CD14-positive monocyte (primary cell): Measurements from ENCODE around the gene PLEKHM3. TPM values are rescaled to one million over a fixed set of nuclear protein-coding genes. Genes with fewer than 3 reads are reported as not detected.

Experiments
- DNase-seq, 3 donors: peaks; one replicate each; pipeline ENCODE4 v3.0.0-alpha.2; 2011 to 2022
- H2AFZ ChIP-seq: 2 replicates; pipeline ENCODE4 v1.6.0; 2012; ENCODE audit warnings: mild to moderate bottlenecking, low read depth, low read length, inconsistent platforms; ENCODE audit not compliant: insufficient read depth, poor library complexity, severe bottlenecking
- H3K27ac ChIP-seq, 2 donors: 1 replicate in 1 of 2; 2 replicates in 1 of 2; pipeline ENCODE4 v1.5.1; 2012 to 2013; ENCODE audit warnings: low read length in 2 of 2, control low read depth in 1 of 2, inconsistent platforms in 1 of 2, low read depth in 1 of 2, mild to moderate bottlenecking in 1 of 2
- H3K27me3 ChIP-seq, 2 donors: one replicate each; pipeline versions ENCODE4 v1.6.0 to v1.6.1; 2011 to 2013; ENCODE audit warnings: low read length in 2 of 2; ENCODE audit not compliant: control insufficient read depth in 2 of 2, insufficient read depth in 2 of 2
- H3K36me3 ChIP-seq, 2 donors: replicated peaks in 1 of 2; 1 replicate in 1 of 2; 2 replicates in 1 of 2; pipeline versions ENCODE4 v1.5.1 to v1.6.1; 2012 to 2013; ENCODE audit warnings: low read length in 2 of 2, control low read depth in 1 of 2, inconsistent platforms in 1 of 2, mild to moderate bottlenecking in 1 of 2; ENCODE audit not compliant: insufficient read depth in 2 of 2, control insufficient read depth in 1 of 2
- H3K4me1 ChIP-seq, 2 donors: 1 replicate in 1 of 2; 2 replicates in 1 of 2; pipeline versions ENCODE4 v1.5.1 to v1.6.1; 2012 to 2013; ENCODE audit warnings: low read length in 2 of 2, control low read depth in 1 of 2, inconsistent platforms in 1 of 2, mild to moderate bottlenecking in 1 of 2, moderate library complexity in 1 of 2; ENCODE audit not compliant: insufficient read depth in 2 of 2, control insufficient read depth in 1 of 2
- H3K4me2 ChIP-seq: replicated peaks from 2 replicates; pipeline ENCODE3; 2012; ENCODE audit warnings: low read length, moderate library complexity, mild to moderate bottlenecking; ENCODE audit not compliant: poor library complexity, severe bottlenecking; ENCODE audit errors: extremely low read depth
- H3K4me3 ChIP-seq, 3 experiments: fragments of 200-600 bp in 1 of 3; sonication (generic) in 1 of 3; replicated peaks in 1 of 3; 1 replicate in 2 of 3; 2 replicates in 1 of 3; pipeline ENCODE4 v1.5.1; 2011 to 2013; ENCODE audit warnings: low read length in 3 of 3, mild to moderate bottlenecking in 3 of 3, control low read depth in 2 of 3, low read depth in 2 of 3, inconsistent platforms in 1 of 3, moderate library complexity in 1 of 3
- H3K79me2 ChIP-seq: 2 replicates; pipeline ENCODE4 v1.6.0; 2012; ENCODE audit warnings: mild to moderate bottlenecking, control low read depth, inconsistent platforms, low read length, moderate library complexity; ENCODE audit not compliant: insufficient read depth
- H3K9ac ChIP-seq: 2 replicates; pipeline ENCODE4 v1.6.0; 2017; ENCODE audit warnings: low read length, mild to moderate bottlenecking; ENCODE audit not compliant: insufficient read depth, poor library complexity, severe bottlenecking
- H3K9me3 ChIP-seq, 2 donors: replicated peaks in 1 of 2; 1 replicate in 1 of 2; 2 replicates in 1 of 2; pipeline versions ENCODE4 v1.5.1 to v1.6.1; 2012 to 2013; ENCODE audit warnings: low read length in 2 of 2, control low read depth in 1 of 2; ENCODE audit not compliant: control insufficient read depth in 1 of 2, insufficient read depth in 1 of 2
- H4K20me1 ChIP-seq: 2 replicates; pipeline ENCODE4 v1.6.0; 2012; ENCODE audit warnings: mild to moderate bottlenecking, low read length, control low read depth, moderate library complexity; ENCODE audit not compliant: insufficient read depth
- H3K27ac Mint-ChIP-seq, 7 donors: one replicate each; pipeline ENCODE4 v1.8.0; 2020; ENCODE audit warnings: mild to moderate bottlenecking in 7 of 7, mixed read lengths in 7 of 7, moderate library complexity in 6 of 7, inconsistent platforms in 2 of 7
- H3K27me3 Mint-ChIP-seq, 3 donors: one replicate each; pipeline ENCODE4 v1.8.0; 2021 to 2022; ENCODE audit warnings: low read depth in 3 of 3, mild to moderate bottlenecking in 3 of 3, mixed read lengths in 3 of 3, moderate library complexity in 3 of 3, inconsistent platforms in 1 of 3
- H3K36me3 Mint-ChIP-seq, 2 donors: one replicate each; pipeline ENCODE4 v1.8.0; 2020; ENCODE audit warnings: mixed read lengths in 2 of 2, inconsistent platforms in 1 of 2, mild to moderate bottlenecking in 1 of 2
- H3K4me1 Mint-ChIP-seq: one replicate; pipeline ENCODE4 v1.8.0; 2020; ENCODE audit warnings: mild to moderate bottlenecking, mixed read lengths
- H3K4me3 Mint-ChIP-seq, 2 donors: one replicate each; pipeline ENCODE4 v1.8.0; 2020; ENCODE audit warnings: mild to moderate bottlenecking in 2 of 2, mixed read lengths in 2 of 2, moderate library complexity in 1 of 2
- H3K9me3 Mint-ChIP-seq, 7 donors: one replicate each; pipeline ENCODE4 v1.8.0; 2020 to 2022; ENCODE audit warnings: mixed read lengths in 7 of 7, mild to moderate bottlenecking in 6 of 7, moderate library complexity in 6 of 7, inconsistent platforms in 2 of 7
- CTCF ChIP-seq: fragments of 200-600 bp; IDR thresholded peaks from one replicate; pipeline ENCODE4 v1.8.0; 2022; ENCODE audit warnings: antibody characterized with exemption, mild to moderate bottlenecking
- WGBS: methylation state at CpG from one replicate; pipeline ENCODE4 v1.1.5; 2013; ENCODE audit warnings: missing lambda C conversion rate; ENCODE audit not compliant: insufficient coverage; 5-methylcytosine and 5-hydroxymethylcytosine counted together
- intact Hi-C, 2 donors: fragments of 100-400 bp; cut with micrococcal nuclease; formaldehyde crosslinking; loops; one replicate each; pipeline versions ENCODE4 v1.15.0 to v1.15.1; 2023
- polyA plus RNA-seq, 3 donors: library from polyadenylated mRNA; depleted of rRNA in 1 of 3; unstranded in 2 of 3; stranded (reverse) in 1 of 3; fragments of 300-500 nt in 2 of 3; fragments of >200 nt in 1 of 3; fragmentation: Illumina TruSeq in 2 of 3; gene quantifications; 1 replicate in 2 of 3; 2 replicates in 1 of 3; pipeline ENCODE4 v1.2.3, GENCODE V29; 2012 to 2021

Gene PLEKHM3
- polyA plus RNA-seq, 3 donors, result 3.0 to 8.0 (median 3.0) TPM

GRCh38 chr2:207891086-207891844 is 134.1 kb downstream of the PLEKHM3 start:
- Histone ChIP-seq H3K27ac (no peak overlapping the region), H3K4me3 (no peak overlapping the region), H3K4me2 (no peak overlapping the region), H3K9ac (no peak overlapping the region), H2AFZ (no peak overlapping the region), H3K36me3 (no peaks in the 10 kb centered on the region), H3K79me2 (no peaks in the 10 kb centered on the region), H3K4me1 (no peaks in the 10 kb centered on the region), H4K20me1 (no peaks in the 10 kb centered on the region), H3K27me3 (no peaks in the 10 kb centered on the region), H3K9me3 (no peaks in the 10 kb centered on the region)
- H3K27me3 Mint-ChIP-seq, result no peaks in the 10 kb centered on the region
- peaks cover 0 to 1% (median 0%) of the 10 kb centered on the region in 7 donors for H3K9me3 Mint-ChIP-seq
- no peak overlapping the region for H3K4me3 Mint-ChIP-seq
- no peak overlapping the region for H3K27ac Mint-ChIP-seq
- peaks cover 5 to 6% of the 10 kb centered on the region in 2 donors for H3K36me3 Mint-ChIP-seq
- intact Hi-C loops, result no loop called here
- no peak for DNase-seq
- 83% methylated on average over 1 of the region's 4 CpGs for WGBS
- TF ChIP-seq CTCF, result no peak
- peaks cover 2% of the 10 kb centered on the region for H3K4me1 Mint-ChIP-seq

GRCh38 chr2:207887500-207887899 is 137.8 kb downstream of the PLEKHM3 start:
- H3K36me3 ChIP-seq, result no peaks in the 10 kb centered on the region
- H4K20me1 ChIP-seq, result no peaks in the 10 kb centered on the region
- H3K4me2 ChIP-seq, result no peak overlapping the region
- no peaks in the 10 kb centered on the region for H3K27me3 Mint-ChIP-seq
- H3K4me3 Mint-ChIP-seq, result no peak overlapping the region
- no peak overlapping the region for H3K27ac ChIP-seq
- H3K4me3 ChIP-seq, result no peak overlapping the region
- no peak overlapping the region for H2AFZ ChIP-seq
- no peaks in the 10 kb centered on the region for H3K27me3 ChIP-seq
- intact Hi-C loops, result no loop called here
- no peaks in the 10 kb centered on the region for H3K79me2 ChIP-seq
- H3K27ac Mint-ChIP-seq, result no peak overlapping the region
- H3K9me3 Mint-ChIP-seq, result peaks cover 0 to 1% (median 0%) of the 10 kb centered on the region in 7 donors
- no peak overlapping the region for H3K9ac ChIP-seq
- H3K36me3 Mint-ChIP-seq, result peaks cover 4 to 5% of the 10 kb centered on the region in 2 donors
- no peak for DNase-seq
- peaks cover 6% of the 10 kb centered on the region for H3K4me1 Mint-ChIP-seq
- WGBS, result no CpG with 5 or more reads among the region's 1 CpG
- no peaks in the 10 kb centered on the region for H3K4me1 ChIP-seq
- H3K9me3 ChIP-seq, result no peaks in the 10 kb centered on the region
- TF ChIP-seq CTCF, result no peak
